Liver (tissue), 9 donors: ENCODE results near the gene SMG6. TPM values are rescaled to one million over a fixed set of nuclear protein-coding genes. Genes with fewer than 3 reads are reported as not detected.

Experiments
- DNase-seq: peaks from one replicate; pipeline ENCODE4 v3.0.0-alpha.2; 2017; ENCODE audit warnings: low spot score
- H3K27ac ChIP-seq, 2 donors: one replicate each; pipeline ENCODE4 v1.7.0; 2013; ENCODE audit warnings: inconsistent platforms in 2 of 2, low read length in 2 of 2, control low read depth in 1 of 2, low read depth in 1 of 2, mild to moderate bottlenecking in 1 of 2
- H3K27me3 ChIP-seq, 4 donors: one replicate each; pipeline versions ENCODE4 v1.6.1 to v1.7.0; 2013; ENCODE audit warnings: low read length in 3 of 4, inconsistent platforms in 1 of 4, mild to moderate bottlenecking in 1 of 4, moderate library complexity in 1 of 4; ENCODE audit not compliant: control insufficient read depth in 4 of 4, insufficient read depth in 4 of 4
- H3K36me3 ChIP-seq, 4 donors: one replicate each; pipeline versions ENCODE4 v1.6.1 to v1.7.0; 2013; ENCODE audit warnings: low read length in 3 of 4, mild to moderate bottlenecking in 3 of 4, low read depth in 1 of 4, moderate library complexity in 1 of 4; ENCODE audit not compliant: control insufficient read depth in 4 of 4, insufficient read depth in 3 of 4
- H3K4me1 ChIP-seq, 4 donors: one replicate each; pipeline versions ENCODE4 v1.6.1 to v1.7.0; 2013; ENCODE audit warnings: low read length in 3 of 4, mild to moderate bottlenecking in 3 of 4, moderate library complexity in 1 of 4; ENCODE audit not compliant: control insufficient read depth in 4 of 4, insufficient read depth in 4 of 4
- H3K4me3 ChIP-seq, 3 donors: one replicate each; pipeline versions ENCODE4 v1.6.1 to v1.7.0; 2013; ENCODE audit warnings: low read length in 3 of 3, control low read depth in 1 of 3, low read depth in 1 of 3, mild to moderate bottlenecking in 1 of 3
- H3K9ac ChIP-seq, 2 donors: one replicate each; pipeline ENCODE4 v1.7.0; 2013; ENCODE audit warnings: low read length in 2 of 2, mild to moderate bottlenecking in 2 of 2, moderate library complexity in 2 of 2, control low read depth in 1 of 2, low read depth in 1 of 2
- H3K9me3 ChIP-seq, 4 donors: one replicate each; pipeline versions ENCODE4 v1.6.1 to v1.7.0; 2013; ENCODE audit warnings: low read length in 3 of 4; ENCODE audit not compliant: control insufficient read depth in 4 of 4
- ATF3 ChIP-seq: IDR thresholded peaks from 2 replicates; pipeline ENCODE4 v1.6.1; 2016; ENCODE audit warnings: antibody characterized with exemption
- EGR1 ChIP-seq, 2 donors: IDR thresholded peaks; 2 replicates each; pipeline ENCODE4 v1.6.1; 2016 to 2018; ENCODE audit warnings: antibody characterized with exemption in 2 of 2, low read depth in 2 of 2
- FOXA1 ChIP-seq: IDR thresholded peaks from 2 replicates; pipeline ENCODE4 v1.6.1; 2016; ENCODE audit warnings: antibody characterized with exemption
- FOXA2 ChIP-seq: IDR thresholded peaks from 2 replicates; pipeline ENCODE4 v1.6.1; 2016; ENCODE audit warnings: antibody characterized with exemption
- HNF4A ChIP-seq, 2 donors: conservative IDR thresholded peaks; 2 replicates each; pipeline ENCODE4 v1.6.1; 2016; ENCODE audit warnings: antibody characterized with exemption in 2 of 2, mild to moderate bottlenecking in 2 of 2
- HNF4G ChIP-seq: IDR thresholded peaks from 2 replicates; pipeline ENCODE4 v1.6.1; 2016; ENCODE audit warnings: antibody characterized with exemption
- JUND ChIP-seq, 2 donors: IDR thresholded peaks; 2 replicates each; pipeline ENCODE4 v1.6.1; 2016; ENCODE audit warnings: antibody characterized with exemption in 2 of 2
- MAX ChIP-seq: IDR thresholded peaks from 2 replicates; pipeline ENCODE4 v1.6.1; 2016; ENCODE audit warnings: antibody characterized with exemption
- NR2F2 ChIP-seq: IDR thresholded peaks from 2 replicates; pipeline ENCODE4 v1.6.1; 2016; ENCODE audit warnings: antibody characterized with exemption
- RAD21 ChIP-seq, 2 donors: IDR thresholded peaks; 2 replicates each; pipeline ENCODE4 v1.6.1; 2016; ENCODE audit warnings: antibody characterized with exemption in 2 of 2, mild to moderate bottlenecking in 2 of 2
- SP1 ChIP-seq: IDR thresholded peaks from 2 replicates; pipeline ENCODE4 v1.6.1; 2018; ENCODE audit warnings: antibody characterized with exemption, mild to moderate bottlenecking
- TAF1 ChIP-seq: conservative IDR thresholded peaks from 2 replicates; pipeline ENCODE4 v1.6.1; 2016; ENCODE audit warnings: antibody characterized with exemption, mild to moderate bottlenecking
- YY1 ChIP-seq: IDR thresholded peaks from 2 replicates; pipeline ENCODE4 v1.6.1; 2016; ENCODE audit warnings: antibody characterized with exemption, mild to moderate bottlenecking
- ZBTB33 ChIP-seq: IDR thresholded peaks from 2 replicates; pipeline ENCODE4 v1.6.1; 2016; ENCODE audit warnings: antibody characterized with exemption
- WGBS: extraction: QIAGEN DNeasy Blood & Tissue Kit; methylation state at CpG from one replicate; pipeline ENCODE4 v1.1.7; 2013; 5-methylcytosine and 5-hydroxymethylcytosine counted together
- polyA plus RNA-seq, 2 donors: library from polyadenylated mRNA; stranded (reverse) in 1 of 2; unstranded in 1 of 2; fragments of 200-250 nt in 1 of 2; fragments of >200 nt in 1 of 2; fragmentation: Nextera tagmentation in 1 of 2; extraction: Ambion mirVana in 1 of 2; gene quantifications; one replicate each; pipeline versions ENCODE4 v1.2.1 to v1.2.3, GENCODE V29; 2013 to 2015
- total RNA-seq, 2 donors: library from RNA; depleted of rRNA; stranded (reverse); fragments of >200 nt; gene quantifications; one replicate each; pipeline ENCODE4 v1.2.3, GENCODE V29; 2014
- TF ChIP-seq, protein P1 (sequence below): IDR thresholded peaks from 2 replicates; pipeline ENCODE4 v1.6.1; 2016; ENCODE audit warnings: antibody characterized with exemption, mild to moderate bottlenecking
- TF ChIP-seq, protein P2 (sequence below): fragments of 150-350 bp; IDR thresholded peaks from 2 replicates; pipeline ENCODE4 v1.5.1; 2017; ENCODE audit warnings: improper control_type of control experiment, low read depth, low read length; ENCODE audit not compliant: missing input control
- donor health status: healthy.
- donor health status: healthy.
- donor health status: healthy.
- donor health status: healthy.
- donor health status: healthy.

SMG6 gene
- total and polyA plus RNA-seq, 4 donors, result 4.9 to 12.0 (median 8.2) TPM

DNA sequence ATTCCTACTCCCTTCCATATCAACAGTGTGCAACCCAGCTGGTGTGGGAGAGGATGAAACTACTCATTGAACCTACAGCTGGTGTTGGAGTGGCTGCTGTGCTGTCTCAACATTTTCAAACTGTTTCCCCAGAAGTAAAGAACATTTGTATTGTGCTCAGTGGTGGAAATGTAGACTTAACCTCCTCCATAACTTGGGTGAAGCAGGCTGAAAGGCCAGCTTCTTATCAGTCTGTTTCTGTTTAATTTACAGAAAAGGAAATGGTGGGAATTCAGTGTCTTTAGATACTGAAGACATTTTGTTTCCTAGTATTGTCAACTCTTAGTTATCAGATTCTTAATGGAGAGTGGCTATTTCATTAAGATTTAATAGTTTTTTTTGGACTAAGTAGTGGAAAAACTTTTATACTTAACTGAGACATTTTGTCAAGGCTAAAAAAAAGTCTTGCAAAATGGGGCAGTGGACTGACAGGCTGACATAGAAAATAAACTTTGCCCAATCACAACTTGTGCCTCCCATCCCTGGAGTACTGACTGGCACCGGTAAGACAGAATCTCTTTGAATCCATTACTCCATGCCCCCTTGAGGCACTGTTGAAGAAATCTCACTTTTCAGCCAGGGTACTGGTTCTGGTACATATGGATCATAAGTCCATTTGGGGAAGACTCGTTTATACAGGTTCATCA lies 20.2 kb upstream of the SMG6 start:
- Histone ChIP-seq H3K4me1 (no peaks in the 10 kb centered on the region), H3K4me3 (no peak overlapping the region), H3K9me3 (no peaks in the 10 kb centered on the region), H3K9ac (no peak overlapping the region), H3K36me3 (peaks cover 11 to 50% (median 35%) of the 10 kb centered on the region in 4 donors), H3K27me3 (no peaks in the 10 kb centered on the region), H3K27ac (no peak overlapping the region)
- 87% methylated on average over 2 of the region's 2 CpGs for WGBS
- TF ChIP-seq NR2F2 (peak; percentile 15), ATF3 (no peak)
- TF ChIP-seq, protein P1, sequence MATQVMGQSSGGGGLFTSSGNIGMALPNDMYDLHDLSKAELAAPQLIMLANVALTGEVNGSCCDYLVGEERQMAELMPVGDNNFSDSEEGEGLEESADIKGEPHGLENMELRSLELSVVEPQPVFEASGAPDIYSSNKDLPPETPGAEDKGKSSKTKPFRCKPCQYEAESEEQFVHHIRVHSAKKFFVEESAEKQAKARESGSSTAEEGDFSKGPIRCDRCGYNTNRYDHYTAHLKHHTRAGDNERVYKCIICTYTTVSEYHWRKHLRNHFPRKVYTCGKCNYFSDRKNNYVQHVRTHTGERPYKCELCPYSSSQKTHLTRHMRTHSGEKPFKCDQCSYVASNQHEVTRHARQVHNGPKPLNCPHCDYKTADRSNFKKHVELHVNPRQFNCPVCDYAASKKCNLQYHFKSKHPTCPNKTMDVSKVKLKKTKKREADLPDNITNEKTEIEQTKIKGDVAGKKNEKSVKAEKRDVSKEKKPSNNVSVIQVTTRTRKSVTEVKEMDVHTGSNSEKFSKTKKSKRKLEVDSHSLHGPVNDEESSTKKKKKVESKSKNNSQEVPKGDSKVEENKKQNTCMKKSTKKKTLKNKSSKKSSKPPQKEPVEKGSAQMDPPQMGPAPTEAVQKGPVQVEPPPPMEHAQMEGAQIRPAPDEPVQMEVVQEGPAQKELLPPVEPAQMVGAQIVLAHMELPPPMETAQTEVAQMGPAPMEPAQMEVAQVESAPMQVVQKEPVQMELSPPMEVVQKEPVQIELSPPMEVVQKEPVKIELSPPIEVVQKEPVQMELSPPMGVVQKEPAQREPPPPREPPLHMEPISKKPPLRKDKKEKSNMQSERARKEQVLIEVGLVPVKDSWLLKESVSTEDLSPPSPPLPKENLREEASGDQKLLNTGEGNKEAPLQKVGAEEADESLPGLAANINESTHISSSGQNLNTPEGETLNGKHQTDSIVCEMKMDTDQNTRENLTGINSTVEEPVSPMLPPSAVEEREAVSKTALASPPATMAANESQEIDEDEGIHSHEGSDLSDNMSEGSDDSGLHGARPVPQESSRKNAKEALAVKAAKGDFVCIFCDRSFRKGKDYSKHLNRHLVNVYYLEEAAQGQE, result no peak
- DNase-seq, result no peak

DNA sequence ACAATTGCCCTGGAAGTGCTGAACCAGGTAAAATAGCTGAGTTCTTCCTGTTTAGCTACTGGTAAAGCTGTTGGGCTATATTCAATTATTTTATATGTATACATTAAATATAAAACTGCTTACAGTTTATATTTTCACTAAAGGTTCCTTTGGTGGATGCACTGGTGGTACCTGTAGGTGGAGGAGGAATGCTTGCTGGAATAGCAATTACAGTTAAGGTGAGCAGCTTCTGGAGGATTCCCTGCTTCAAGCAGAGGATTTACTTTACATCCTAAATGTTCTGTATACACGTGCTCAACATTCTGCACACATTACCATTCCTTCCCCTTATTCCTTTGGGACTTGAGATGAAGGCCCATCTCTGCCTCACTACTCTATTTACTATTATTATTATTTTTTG lies 17.8 kb upstream of the SMG6 start:
- no peaks in the 10 kb centered on the region for H3K9me3 ChIP-seq
- H3K4me3 ChIP-seq, result no peak overlapping the region
- H3K27me3 ChIP-seq, result no peaks in the 10 kb centered on the region
- peaks cover 9 to 43% (median 30%) of the 10 kb centered on the region in 4 donors for H3K36me3 ChIP-seq
- H3K9ac ChIP-seq, result no peak overlapping the region
- no peak for DNase-seq
- WGBS, result 88% methylated on average over 1 of the region's 1 CpG
- H3K4me1 ChIP-seq, result no peaks in the 10 kb centered on the region
- TF ChIP-seq EGR1 (IDR thresholded peaks at IDR 0.05; ENCODE audit: low read depth in 2 of 2) (no peak), MAX (no peak), HNF4G (no peak), FOXA2 (no peak), RAD21 (IDR thresholded peaks at IDR 0.05) (no peak), FOXA1 (no peak)
- H3K27ac ChIP-seq, result no peak overlapping the region

GRCh38 chr17:2319051-2319450 lies 15.5 kb upstream of the SMG6 start:
- no peak overlapping the region for H3K27ac ChIP-seq
- no peaks in the 10 kb centered on the region for H3K27me3 ChIP-seq
- no peak overlapping the region for H3K9ac ChIP-seq
- no peak overlapping the region for H3K4me3 ChIP-seq
- no peak for DNase-seq
- H3K4me1 ChIP-seq, result no peaks in the 10 kb centered on the region
- H3K36me3 ChIP-seq, result peaks cover 8 to 22% (median 13%) of the 10 kb centered on the region in 4 donors
- H3K9me3 ChIP-seq, result no peaks in the 10 kb centered on the region
- TF ChIP-seq EGR1 (IDR thresholded peaks at IDR 0.05; ENCODE audit: low read depth in 2 of 2) (no peak), RAD21 (IDR thresholded peaks at IDR 0.05) (no peak), YY1 (no peak), HNF4A (conservative IDR thresholded peaks at IDR 0.05) (no peak), TAF1 (no peak), ZBTB33 (no peak), FOXA2 (no peak), JUND (IDR thresholded peaks at IDR 0.05) (no peak), HNF4G (no peak), SP1 (no peak), MAX (no peak)
- TF ChIP-seq, protein P2, sequence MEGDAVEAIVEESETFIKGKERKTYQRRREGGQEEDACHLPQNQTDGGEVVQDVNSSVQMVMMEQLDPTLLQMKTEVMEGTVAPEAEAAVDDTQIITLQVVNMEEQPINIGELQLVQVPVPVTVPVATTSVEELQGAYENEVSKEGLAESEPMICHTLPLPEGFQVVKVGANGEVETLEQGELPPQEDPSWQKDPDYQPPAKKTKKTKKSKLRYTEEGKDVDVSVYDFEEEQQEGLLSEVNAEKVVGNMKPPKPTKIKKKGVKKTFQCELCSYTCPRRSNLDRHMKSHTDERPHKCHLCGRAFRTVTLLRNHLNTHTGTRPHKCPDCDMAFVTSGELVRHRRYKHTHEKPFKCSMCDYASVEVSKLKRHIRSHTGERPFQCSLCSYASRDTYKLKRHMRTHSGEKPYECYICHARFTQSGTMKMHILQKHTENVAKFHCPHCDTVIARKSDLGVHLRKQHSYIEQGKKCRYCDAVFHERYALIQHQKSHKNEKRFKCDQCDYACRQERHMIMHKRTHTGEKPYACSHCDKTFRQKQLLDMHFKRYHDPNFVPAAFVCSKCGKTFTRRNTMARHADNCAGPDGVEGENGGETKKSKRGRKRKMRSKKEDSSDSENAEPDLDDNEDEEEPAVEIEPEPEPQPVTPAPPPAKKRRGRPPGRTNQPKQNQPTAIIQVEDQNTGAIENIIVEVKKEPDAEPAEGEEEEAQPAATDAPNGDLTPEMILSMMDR, result no peak
- TF ChIP-seq, protein P1, result no peak
